Heart left ventricle (tissue), 13 donors: Measurements from ENCODE around the gene AJAP1.

Source experiments
- CTCF ChIP-seq, 12 donors: fragments of 200-600 bp; sonication (generic) in 4 of 12; IDR thresholded peaks; one replicate each; pipeline versions ENCODE4 v1.5.0 to v1.8.0; 2018 to 2022; ENCODE audit warnings: antibody characterized with exemption in 12 of 12, mild to moderate bottlenecking in 5 of 12
- POLR2A ChIP-seq, 2 donors: fragments of 450-650 bp; IDR thresholded peaks; one replicate each; pipeline ENCODE4 v1.6.1; 2017; ENCODE audit warnings: antibody characterized with exemption in 2 of 2, mild to moderate bottlenecking in 2 of 2, moderate library complexity in 2 of 2
- donor health status: ischemic (EF 13 %, LVEDD 7.1; RV severe dilation, severe dysfunction).
- donor health status: DM: no; HTN: yes; CAD: no.
- donor health status: DM: no; HTN: no; CAD: no.
- donor health status: ischemic (EF 25% LVEDD 6.9; RV normal size, moderate dysfunction).
- donor health status: ischemic (EF 25% LVEDD 5.7; RV mildly dilated, moderate dysfunction).
- donor health status: ischemic (EF 35%, LVEDD 5.7; RV mildly dilated, moderate dysfunction).
- donor health status: nonischemic (EF 11% LVEDD 7.7; RV severe dilation, severe dysfunction).
- donor health status: DM: yes; HTN: yes; CAD: no.
- donor health status: PGD.
- donor health status: ischemic (EF 29% LVEDD 5.4; RV normal size, mild dysfunction).
- donor health status: nonischemic (EF 23%, LVEDD 6.1; RV moderate dilation, normal function).

- TF ChIP-seq CTCF (IDR thresholded peaks at IDR 0.05) (no peak), POLR2A (IDR thresholded peaks at IDR 0.05) (no peak)
Observed at GRCh38 chr1:4733446-4734177, 79.2 kb downstream of the AJAP1 start.
